Epithelial cell of esophagus (primary cell): ENCODE data around the gene KRTAP4-6.
A peak's percentile ranks its signal among the peaks of the same experiment; 100 is the strongest.
"Not testable (repeated sequence)": the region's sequence is repeated elsewhere in the genome, so short reads cannot be mapped to it uniquely, and the experiment has no call there.

Source experiments
- DNase-seq: peaks from one replicate; pipeline ENCODE4 v3.0.0; 2010; ENCODE audit warnings: low read depth
- H3K4me3 ChIP-seq: 2 replicates; pipeline ENCODE4 v1.5.1; 2011; ENCODE audit warnings: mild to moderate bottlenecking, low read length, control low read depth
- CTCF ChIP-seq: IDR thresholded peaks from 2 replicates; pipeline ENCODE4 v1.5.1; 2011; ENCODE audit warnings: low read depth, mild to moderate bottlenecking, low read length, control low read depth, inconsistent platforms; ENCODE audit not compliant: insufficient read depth; ENCODE audit errors: missing control alignments

The KRTAP4-6 gene

GRCh38 chr17:41125064-41125463, 15.3 kb downstream of the KRTAP4-6 start:
- DNase-seq = no peak
- no peak for TF ChIP-seq CTCF
- H3K4me3 ChIP-seq = no peak overlapping the region

GRCh38 chr17:41123991-41124371, 16.4 kb downstream of the KRTAP4-6 start, which contains the start of gene KRTAP4-12:
KRTAP4-12 (minus strand) TSS chr17:41124182; CDS start chr17:41124122, 60 bp downstream.
- H3K4me3 ChIP-seq, DNase-seq: not testable (repeated sequence)

GRCh38 chr17:41123292-41123990, 16.9 kb downstream of the KRTAP4-6 start:
- not testable (repeated sequence) for DNase-seq, H3K4me3 ChIP-seq

GRCh38 chr17:41121742-41122141, 18.6 kb downstream of the KRTAP4-6 start:
- no peak for DNase-seq
- no peak overlapping the region for H3K4me3 ChIP-seq
- no peak for TF ChIP-seq CTCF

- peak; percentile 66 for DNase-seq
Measured at GRCh38 chr17:41119696-41120690, 20.4 kb downstream of the KRTAP4-6 start.

GRCh38 chr17:41118721-41119120, 21.6 kb downstream of the KRTAP4-6 start:
- peak; percentile 15 for DNase-seq

More at GRCh38 chr17:41119696-41120690, 20.4 kb downstream of the KRTAP4-6 start:
- H3K4me3 ChIP-seq = not testable (repeated sequence)

GRCh38 chr17:41117846-41118386, 22.4 kb downstream of the KRTAP4-6 start, which contains the start of gene KRTAP4-11:
KRTAP4-11 (minus strand) TSS chr17:41118373; CDS start chr17:41118315, 58 bp downstream.
- DNase-seq, H3K4me3 ChIP-seq: not testable (repeated sequence)

More at GRCh38 chr17:41118721-41119120, 21.6 kb downstream of the KRTAP4-6 start:
- TF ChIP-seq CTCF = no peak
- H3K4me3 ChIP-seq = no peak overlapping the region

GRCh38 chr17:41116297-41116696, 24.0 kb downstream of the KRTAP4-6 start:
- no peak for TF ChIP-seq CTCF
- DNase-seq = no peak

More at GRCh38 chr17:41116297-41116696, 24.0 kb downstream of the KRTAP4-6 start:
- H3K4me3 ChIP-seq = no peak overlapping the region
